Activated T-cell treated with anti-CD3 and anti-CD28 coated beads, Interleukin-2, amount 50 U/mL, for 72 hours (primary cell): ENCODE measurements around the gene C5orf58. TPM values are rescaled to one million over a fixed set of nuclear protein-coding genes. Genes with fewer than 3 reads are reported as not detected.

Source experiments
- total RNA-seq, 2 donors: library from RNA; stranded (reverse); gene quantifications; one replicate each; pipeline ENCODE4 v1.2.3, GENCODE V29; 2022

Gene C5orf58
- total RNA-seq, 2 donors from 2014 or later, result not detected

Other genes starting within 250 kb of the C5orf58 start
- not detected for gene FOXI1, start 127.1 kb upstream of the C5orf58 start, total RNA-seq
- gene LCP2, start 64.8 kb downstream of the C5orf58 start, total RNA-seq, result 100 to 1,000 TPM; 162 to 190 TPM
- not detected for gene KCNMB1, start 156.4 kb downstream of the C5orf58 start, total RNA-seq